Sigmoid colon (tissue), 7 donors: Measurements from ENCODE around the gene SLC16A4. TPM values are rescaled to one million over a fixed set of nuclear protein-coding genes. Genes with fewer than 3 reads are reported as not detected.

Source experiments
- DNase-seq: peaks from one replicate; pipeline ENCODE4 v3.0.0-alpha.2; 2019
- H3K27ac ChIP-seq, 4 donors: fragments of 200-600 bp; sonication (generic); one replicate each; pipeline ENCODE4 v1.5.1; 2016 to 2019; ENCODE audit warnings: mild to moderate bottlenecking in 1 of 4
- H3K27me3 ChIP-seq, 3 donors: fragments of 200-600 bp; sonication (generic); one replicate each; pipeline ENCODE4 v1.5.1; 2019; ENCODE audit warnings: mild to moderate bottlenecking in 1 of 3
- H3K36me3 ChIP-seq, 4 donors: fragments of 200-600 bp; sonication (generic); one replicate each; pipeline ENCODE4 v1.5.1; 2016 to 2019
- H3K4me1 ChIP-seq, 4 donors: fragments of 200-600 bp; sonication (generic); one replicate each; pipeline ENCODE4 v1.5.1; 2017 to 2019
- H3K4me3 ChIP-seq, 4 donors: fragments of 200-600 bp; sonication (generic); one replicate each; pipeline ENCODE4 v1.5.1; 2017 to 2019; ENCODE audit warnings: mild to moderate bottlenecking in 2 of 4, moderate library complexity in 1 of 4
- H3K9me3 ChIP-seq, 4 donors: fragments of 200-600 bp in 3 of 4; sonication (generic) in 3 of 4; one replicate each; pipeline versions ENCODE4 v1.5.1 to v1.6.1; 2013 to 2019
- EP300 ChIP-seq, 4 donors: sonication (generic); formaldehyde crosslinking; IDR thresholded peaks; one replicate each; pipeline ENCODE4 v1.6.1; 2017; ENCODE audit warnings: antibody characterized with exemption in 4 of 4
- POLR2A ChIP-seq, 2 donors: fragments of 450-650 bp; IDR thresholded peaks; one replicate each; pipeline ENCODE4 v1.6.1; 2016; ENCODE audit warnings: antibody characterized with exemption in 2 of 2, mild to moderate bottlenecking in 2 of 2, moderate library complexity in 2 of 2
- POLR2AphosphoS5 ChIP-seq, 4 donors: sonication (generic); formaldehyde crosslinking; IDR thresholded peaks; one replicate each; pipeline ENCODE4 v1.6.1; 2017; ENCODE audit warnings: antibody characterized with exemption in 4 of 4
- WGBS, 2 donors: extraction: QIAGEN DNeasy Blood & Tissue Kit; methylation state at CpG; one replicate each; pipeline ENCODE4 v1.1.7; 2013; 5-methylcytosine and 5-hydroxymethylcytosine counted together
- intact Hi-C: fragments of 100-400 bp; cut with DNase I; formaldehyde crosslinking; loops from one replicate; pipeline ENCODE4 v1.15.1; 2023
- polyA plus RNA-seq, 3 donors: library from polyadenylated mRNA; stranded (reverse); fragments of 200-250 nt; gene quantifications; one replicate each; pipeline ENCODE4 v1.2.3, GENCODE V29; 2013
- total RNA-seq, 4 donors: library from RNA; depleted of rRNA; stranded (reverse); fragments of >200 nt; gene quantifications; one replicate each; pipeline ENCODE4 v1.1.0, GENCODE V29; 2016
- TF ChIP-seq, protein P1 (sequence below), 4 experiments: fragments of 450-650 bp in 3 of 4; fragments of 200-600 bp in 1 of 4; IDR thresholded peaks; one replicate each; pipeline ENCODE4 v1.5.1; 2016 to 2019; ENCODE audit warnings: antibody characterized with exemption in 4 of 4, mild to moderate bottlenecking in 3 of 4, moderate library complexity in 2 of 4
- donor health status: healthy with polysubstance abuse.
- donor health status: Bipolar disorder and iron deficiency.
- donor health status: healthy.

Gene SLC16A4
- total and polyA plus RNA-seq, 7 donors: 1.6 to 10.2 (median 5.2) TPM; not detected in 1

DNA sequence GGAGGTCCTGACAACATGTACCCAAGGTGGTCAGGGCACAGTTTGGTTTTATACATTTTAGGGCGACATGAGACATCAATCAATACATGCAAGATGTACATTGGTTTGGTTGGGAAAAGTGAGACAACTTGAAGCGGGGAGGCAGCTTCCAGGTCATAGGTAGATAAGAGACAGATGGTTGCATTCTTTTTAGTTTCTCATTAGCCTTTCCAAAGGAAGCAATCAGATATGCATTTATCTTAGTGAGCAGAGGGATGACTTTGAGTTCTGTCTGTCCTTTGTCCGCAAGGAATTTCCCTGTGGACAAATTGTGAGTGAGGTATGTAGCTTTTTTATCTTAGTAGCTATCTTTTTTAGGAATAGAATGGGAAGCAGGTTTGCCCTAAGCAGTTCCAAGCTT is 62.1 kb downstream of the SLC16A4 start:
- DNase-seq: no peak
- Histone ChIP-seq H3K4me1 (no peaks in the 10 kb centered on the region), H3K27ac (no peak overlapping the region), H3K9me3 (no peaks in the 10 kb centered on the region), H3K36me3 (no peaks in the 10 kb centered on the region), H3K27me3 (no peaks in the 10 kb centered on the region), H3K4me3 (no peak overlapping the region)
- WGBS, 2 donors: 97% methylated on average over 3 of the region's 3 CpGs
- TF ChIP-seq POLR2A (IDR thresholded peaks at IDR 0.05) (no peak), POLR2AphosphoS5 (IDR thresholded peaks at IDR 0.05) (no peak), EP300 (IDR thresholded peaks at IDR 0.05) (no peak)
- TF ChIP-seq, protein P1, sequence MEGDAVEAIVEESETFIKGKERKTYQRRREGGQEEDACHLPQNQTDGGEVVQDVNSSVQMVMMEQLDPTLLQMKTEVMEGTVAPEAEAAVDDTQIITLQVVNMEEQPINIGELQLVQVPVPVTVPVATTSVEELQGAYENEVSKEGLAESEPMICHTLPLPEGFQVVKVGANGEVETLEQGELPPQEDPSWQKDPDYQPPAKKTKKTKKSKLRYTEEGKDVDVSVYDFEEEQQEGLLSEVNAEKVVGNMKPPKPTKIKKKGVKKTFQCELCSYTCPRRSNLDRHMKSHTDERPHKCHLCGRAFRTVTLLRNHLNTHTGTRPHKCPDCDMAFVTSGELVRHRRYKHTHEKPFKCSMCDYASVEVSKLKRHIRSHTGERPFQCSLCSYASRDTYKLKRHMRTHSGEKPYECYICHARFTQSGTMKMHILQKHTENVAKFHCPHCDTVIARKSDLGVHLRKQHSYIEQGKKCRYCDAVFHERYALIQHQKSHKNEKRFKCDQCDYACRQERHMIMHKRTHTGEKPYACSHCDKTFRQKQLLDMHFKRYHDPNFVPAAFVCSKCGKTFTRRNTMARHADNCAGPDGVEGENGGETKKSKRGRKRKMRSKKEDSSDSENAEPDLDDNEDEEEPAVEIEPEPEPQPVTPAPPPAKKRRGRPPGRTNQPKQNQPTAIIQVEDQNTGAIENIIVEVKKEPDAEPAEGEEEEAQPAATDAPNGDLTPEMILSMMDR (IDR thresholded peaks at IDR 0.05): no peak
- intact Hi-C loops: no loop called here

DNA sequence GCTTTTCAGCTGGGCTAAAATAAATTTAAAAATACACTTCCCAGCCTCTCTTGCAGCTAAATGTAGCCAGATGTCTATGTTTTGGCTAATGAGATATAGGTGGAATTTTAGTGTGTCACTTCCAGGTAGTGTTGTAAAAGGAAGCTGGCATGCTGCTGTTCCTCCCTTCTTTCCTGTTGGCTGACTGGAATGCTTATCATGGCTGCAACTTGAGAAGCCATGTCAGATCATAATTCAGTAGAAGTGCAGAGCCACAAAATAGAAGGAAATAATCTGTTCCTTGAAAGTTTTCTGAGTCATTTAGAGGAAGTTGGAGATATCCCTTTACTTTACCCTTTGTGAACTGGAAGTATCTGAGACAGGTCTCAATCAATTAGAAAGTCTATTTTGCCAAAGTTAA is 62.6 kb downstream of the SLC16A4 start:
- Histone ChIP-seq H3K27ac (no peak overlapping the region), H3K9me3 (no peaks in the 10 kb centered on the region), H3K36me3 (no peaks in the 10 kb centered on the region), H3K4me1 (no peaks in the 10 kb centered on the region), H3K4me3 (no peak overlapping the region), H3K27me3 (no peaks in the 10 kb centered on the region)
- DNase-seq: no peak
- intact Hi-C loops: no loop called here
- TF ChIP-seq, protein P1 (IDR thresholded peaks at IDR 0.05): no peak
- TF ChIP-seq POLR2A (IDR thresholded peaks at IDR 0.05): no peak
- no peak for TF ChIP-seq POLR2AphosphoS5 (IDR thresholded peaks at IDR 0.05)
- no peak for TF ChIP-seq EP300 (IDR thresholded peaks at IDR 0.05)

DNA sequence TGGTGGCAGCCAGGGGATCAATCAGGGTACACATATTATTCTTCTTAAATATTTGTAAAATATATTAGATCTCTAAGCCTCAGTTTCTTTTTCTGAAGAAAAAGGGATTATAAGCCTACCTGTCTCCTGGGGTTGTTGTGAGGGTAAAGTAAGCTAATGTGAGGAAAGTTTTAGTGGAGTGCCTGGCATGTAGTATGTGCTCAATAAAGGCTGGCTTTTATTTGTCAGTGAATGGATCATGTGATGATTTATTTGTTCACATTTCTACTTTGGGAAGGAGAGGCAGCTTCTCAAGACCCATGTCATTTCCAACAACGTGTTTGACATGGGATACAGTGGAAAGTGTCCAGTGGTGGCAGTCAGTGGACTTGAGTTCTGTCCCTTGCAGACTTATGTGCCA is 64.0 kb downstream of the SLC16A4 start:
- no peak overlapping the region for H3K27ac ChIP-seq
- H3K4me3 ChIP-seq: no peak overlapping the region
- intact Hi-C loops: no loop called here
- no peaks in the 10 kb centered on the region for H3K4me1 ChIP-seq
- TF ChIP-seq, protein P1 (IDR thresholded peaks at IDR 0.05): no peak
- H3K9me3 ChIP-seq: no peaks in the 10 kb centered on the region
- H3K27me3 ChIP-seq: no peaks in the 10 kb centered on the region
- WGBS, 2 donors: 81 to 90% methylated on average over 1 of the region's 1 CpG
- no peaks in the 10 kb centered on the region for H3K36me3 ChIP-seq
- no peak for DNase-seq

DNA sequence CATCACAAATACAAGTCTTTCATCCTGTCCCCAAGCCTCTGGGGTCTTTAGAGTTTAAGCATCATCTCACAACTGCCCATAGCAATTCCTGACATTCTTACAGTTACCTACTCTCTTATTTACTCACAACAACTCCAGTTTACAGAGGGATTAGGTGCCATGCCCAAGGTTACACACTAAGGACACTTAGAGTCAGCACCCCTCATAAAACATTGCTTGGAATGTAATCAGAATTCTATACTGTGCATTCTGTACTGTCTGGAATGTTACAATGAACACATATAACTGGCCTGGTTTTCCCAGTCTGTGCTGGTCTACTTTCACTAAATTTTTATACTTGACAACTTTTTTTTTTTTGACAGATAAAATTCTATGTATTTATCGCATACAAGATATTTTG is 66.2 kb downstream of the SLC16A4 start:
- WGBS, 2 donors: 95 to 99% methylated on average over 1 of the region's 1 CpG
- intact Hi-C loops: no loop called here
- no peak for DNase-seq

DNA sequence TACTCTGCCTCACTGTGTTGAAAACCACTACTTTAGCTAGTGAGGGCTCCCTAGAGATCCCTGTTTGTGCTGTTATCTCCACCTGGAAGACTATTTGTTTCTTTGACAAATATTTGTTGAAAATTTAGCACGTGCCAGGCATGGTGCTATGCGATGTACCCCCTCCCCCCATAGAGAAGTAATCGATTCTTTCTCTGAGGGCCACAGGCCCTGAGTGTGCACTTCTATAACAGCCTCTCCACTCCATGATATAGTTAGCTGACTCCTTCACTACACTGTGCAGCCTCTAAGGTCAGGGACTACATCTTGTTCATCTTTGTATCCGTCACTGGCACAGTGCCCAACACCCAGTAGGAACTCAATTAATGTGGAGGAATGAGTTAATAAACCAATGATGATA is 69.0 kb downstream of the SLC16A4 start:
- H3K27ac ChIP-seq: no peak overlapping the region
- H3K27me3 ChIP-seq: no peaks in the 10 kb centered on the region
- H3K9me3 ChIP-seq: no peaks in the 10 kb centered on the region
- H3K4me1 ChIP-seq: no peaks in the 10 kb centered on the region
- WGBS, 2 donors: 54 to 85% methylated on average over 4 of the region's 4 CpGs
- no peak for DNase-seq
- no peak overlapping the region for H3K4me3 ChIP-seq
- TF ChIP-seq POLR2A (IDR thresholded peaks at IDR 0.05): no peak
- TF ChIP-seq, protein P1 (IDR thresholded peaks at IDR 0.05): no peak
- TF ChIP-seq EP300 (IDR thresholded peaks at IDR 0.05): no peak
- TF ChIP-seq POLR2AphosphoS5 (IDR thresholded peaks at IDR 0.05): no peak
- no peaks in the 10 kb centered on the region for H3K36me3 ChIP-seq
- intact Hi-C loops: no loop called here

More for the DNA sequence above, 66.2 kb downstream of the SLC16A4 start:
- Histone ChIP-seq H3K4me1 (no peaks in the 10 kb centered on the region), H3K9me3 (no peaks in the 10 kb centered on the region), H3K4me3 (no peak overlapping the region), H3K27me3 (no peaks in the 10 kb centered on the region), H3K27ac (no peak overlapping the region), H3K36me3 (no peaks in the 10 kb centered on the region)
- no peak for TF ChIP-seq EP300 (IDR thresholded peaks at IDR 0.05)
- TF ChIP-seq POLR2A (IDR thresholded peaks at IDR 0.05): no peak
- TF ChIP-seq, protein P1 (IDR thresholded peaks at IDR 0.05): no peak
- no peak for TF ChIP-seq POLR2AphosphoS5 (IDR thresholded peaks at IDR 0.05)
